Left ventricle myocardium inferior (tissue), 1 donor: ENCODE results near the gene FOXK2. TPM values are rescaled to one million over a fixed set of nuclear protein-coding genes. Genes with fewer than 3 reads are reported as not detected.
"Not testable (repeated sequence)": the region's sequence is repeated elsewhere in the genome, so short reads cannot be mapped to it uniquely, and the experiment has no call there.

Experiments used
- DNase-seq: peaks from one replicate; pipeline ENCODE4 v3.0.0-alpha.2; 2020
- H3K27ac ChIP-seq: fragments of 200-600 bp; replicated peaks from 2 replicates; pipeline ENCODE4 v1.8.0; 2021
- H3K27me3 ChIP-seq: fragments of 200-600 bp; 2 replicates; pipeline ENCODE4 v1.8.0; 2021; ENCODE audit warnings: low read depth
- H3K36me3 ChIP-seq: fragments of 200-600 bp; 2 replicates; pipeline ENCODE4 v1.8.0; 2021
- H3K4me1 ChIP-seq: fragments of 200-600 bp; 2 replicates; pipeline ENCODE4 v1.8.0; 2021
- H3K4me3 ChIP-seq: fragments of 200-600 bp; 2 replicates; pipeline ENCODE4 v1.8.0; 2021; ENCODE audit warnings: mild to moderate bottlenecking, moderate library complexity
- H3K9me3 ChIP-seq: fragments of 200-600 bp; replicated peaks from 2 replicates; pipeline ENCODE4 v1.8.0; 2021
- intact Hi-C: fragments of 100-400 bp; cut with micrococcal nuclease; formaldehyde crosslinking; loops from one replicate; pipeline ENCODE4 v1.11.0; 2022
- total RNA-seq: library from RNA; stranded (reverse); fragmentation: NEBNext Ultra II Directional; extraction: Animal tissue kit (Norgen Biotek cat#: 25700); gene quantifications from one replicate; pipeline ENCODE4 v1.2.1, GENCODE V29; 2021
- TF ChIP-seq, protein P1 (sequence below): fragments of 200-600 bp; IDR thresholded peaks from 2 replicates; pipeline ENCODE4 v1.8.0; 2021; ENCODE audit warnings: antibody characterized with exemption, mild to moderate bottlenecking, borderline replicate concordance
- donor health status: DM: no; HTN: yes; CAD: no; lungs with severe emphysema.

FOXK2 gene
- total RNA-seq, 1 donor from 2014 or later, result 41.6 TPM

DNA sequence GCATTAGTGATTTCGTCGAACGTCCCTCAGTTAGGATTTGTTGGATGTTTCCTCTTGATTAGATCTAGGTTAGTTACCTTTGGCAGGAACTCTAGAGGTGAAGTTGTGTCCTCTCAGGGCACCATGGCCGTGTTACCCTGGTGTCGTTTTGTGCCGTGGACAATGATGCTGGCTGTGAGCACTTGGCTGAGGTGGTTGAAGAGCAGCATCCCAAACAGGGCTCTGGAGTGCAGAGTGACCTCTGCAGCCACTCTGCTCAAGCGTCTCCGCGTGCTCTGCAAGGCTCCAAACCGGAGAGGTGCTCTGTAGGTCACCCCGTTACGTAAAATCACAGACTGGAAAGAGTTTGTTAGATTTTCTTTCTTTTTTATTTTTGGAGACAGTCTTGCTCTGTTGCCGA, 33.0 kb downstream of the FOXK2 start:
- Histone ChIP-seq H3K4me1 (peaks cover 76% of the 10 kb centered on the region), H3K36me3 (no peaks in the 10 kb centered on the region), H3K4me3 (no peak overlapping the region), H3K9me3 (no peaks in the 10 kb centered on the region), H3K27ac (peak overlapping the region; percentile 75), H3K27me3 (no peaks in the 10 kb centered on the region)
- TF ChIP-seq, protein P1, sequence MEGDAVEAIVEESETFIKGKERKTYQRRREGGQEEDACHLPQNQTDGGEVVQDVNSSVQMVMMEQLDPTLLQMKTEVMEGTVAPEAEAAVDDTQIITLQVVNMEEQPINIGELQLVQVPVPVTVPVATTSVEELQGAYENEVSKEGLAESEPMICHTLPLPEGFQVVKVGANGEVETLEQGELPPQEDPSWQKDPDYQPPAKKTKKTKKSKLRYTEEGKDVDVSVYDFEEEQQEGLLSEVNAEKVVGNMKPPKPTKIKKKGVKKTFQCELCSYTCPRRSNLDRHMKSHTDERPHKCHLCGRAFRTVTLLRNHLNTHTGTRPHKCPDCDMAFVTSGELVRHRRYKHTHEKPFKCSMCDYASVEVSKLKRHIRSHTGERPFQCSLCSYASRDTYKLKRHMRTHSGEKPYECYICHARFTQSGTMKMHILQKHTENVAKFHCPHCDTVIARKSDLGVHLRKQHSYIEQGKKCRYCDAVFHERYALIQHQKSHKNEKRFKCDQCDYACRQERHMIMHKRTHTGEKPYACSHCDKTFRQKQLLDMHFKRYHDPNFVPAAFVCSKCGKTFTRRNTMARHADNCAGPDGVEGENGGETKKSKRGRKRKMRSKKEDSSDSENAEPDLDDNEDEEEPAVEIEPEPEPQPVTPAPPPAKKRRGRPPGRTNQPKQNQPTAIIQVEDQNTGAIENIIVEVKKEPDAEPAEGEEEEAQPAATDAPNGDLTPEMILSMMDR, result no peak
- DNase-seq, result no peak
- intact Hi-C loops, result loop anchor here (10.0 kb wide), 1 partner anchor 58 kb away; no protein-coding TSS in a partner anchor

DNA sequence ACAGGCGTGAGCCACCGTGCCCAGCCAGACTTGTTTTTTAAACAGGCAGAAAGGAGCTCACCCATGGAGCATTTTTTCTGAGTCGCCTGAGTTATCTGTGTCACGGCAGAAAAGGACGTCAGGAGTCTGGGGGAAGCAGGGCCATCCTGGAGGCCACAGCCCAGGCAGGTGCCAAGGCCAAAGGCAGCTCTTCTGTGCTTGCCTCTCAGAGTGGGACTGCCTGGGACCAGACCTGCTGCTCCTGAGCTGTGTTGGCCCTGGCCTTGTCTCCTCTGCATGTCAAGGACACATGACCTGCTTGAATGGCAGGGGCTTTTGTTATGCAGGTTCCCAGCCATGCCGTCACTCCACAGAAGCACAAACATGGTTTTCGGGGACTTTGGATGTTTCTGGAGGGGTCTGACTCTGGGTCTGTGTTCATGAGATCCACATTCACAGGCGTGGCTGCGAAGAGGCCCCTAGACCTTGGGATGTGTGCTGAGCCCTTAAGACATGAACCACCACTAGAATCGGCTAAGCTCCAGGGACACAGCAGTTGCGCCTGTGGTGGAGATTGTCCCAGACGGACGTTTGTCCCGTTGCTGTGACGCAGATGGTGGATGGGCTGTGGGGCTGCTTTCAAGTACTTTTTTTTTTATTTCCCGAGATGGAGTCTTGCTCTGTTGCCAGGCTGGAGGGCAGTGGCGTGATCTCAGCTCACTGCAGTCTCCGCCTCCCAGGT, 33.8 kb downstream of the FOXK2 start:
- Histone ChIP-seq H3K27me3 (no peaks in the 10 kb centered on the region), H3K36me3 (no peaks in the 10 kb centered on the region), H3K4me1 (peaks cover 76% of the 10 kb centered on the region), H3K4me3 (no peak overlapping the region), H3K27ac (peak overlapping the region; percentile 75), H3K9me3 (no peaks in the 10 kb centered on the region)
- intact Hi-C loops, result loop anchor here (10.0 kb wide), 1 partner anchor 59 kb away; no protein-coding TSS in a partner anchor
- TF ChIP-seq, protein P1, result no peak
- DNase-seq, result no peak

DNA sequence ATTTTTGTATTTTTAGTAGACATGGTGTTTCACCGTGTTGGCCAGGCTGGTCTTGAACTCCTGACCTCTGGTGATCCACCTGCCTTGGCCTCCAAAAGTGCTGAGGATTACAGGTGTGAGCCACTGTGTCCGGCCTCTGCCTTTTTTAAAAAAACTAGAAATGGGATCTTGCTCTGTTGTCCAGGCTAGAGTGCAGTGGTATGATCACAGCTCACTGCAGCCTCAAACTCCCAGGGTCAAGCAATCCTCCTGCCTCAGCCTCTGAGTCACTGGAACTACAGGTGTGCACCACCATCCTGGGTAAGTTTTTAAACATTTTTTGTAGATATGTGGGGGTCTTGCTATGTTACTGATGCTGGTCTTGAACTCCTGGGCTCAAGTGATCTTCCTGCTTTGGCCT, 38.0 kb downstream of the FOXK2 start:
- intact Hi-C loops, result loop anchor here (10.0 kb wide), 1 partner anchor 63 kb away; no protein-coding TSS in a partner anchor
- not testable (repeated sequence) for H3K27me3 ChIP-seq, DNase-seq, H3K27ac ChIP-seq, H3K9me3 ChIP-seq, H3K36me3 ChIP-seq, H3K4me3 ChIP-seq
- H3K4me1 ChIP-seq, result peaks cover 76% of the 10 kb centered on the region

DNA sequence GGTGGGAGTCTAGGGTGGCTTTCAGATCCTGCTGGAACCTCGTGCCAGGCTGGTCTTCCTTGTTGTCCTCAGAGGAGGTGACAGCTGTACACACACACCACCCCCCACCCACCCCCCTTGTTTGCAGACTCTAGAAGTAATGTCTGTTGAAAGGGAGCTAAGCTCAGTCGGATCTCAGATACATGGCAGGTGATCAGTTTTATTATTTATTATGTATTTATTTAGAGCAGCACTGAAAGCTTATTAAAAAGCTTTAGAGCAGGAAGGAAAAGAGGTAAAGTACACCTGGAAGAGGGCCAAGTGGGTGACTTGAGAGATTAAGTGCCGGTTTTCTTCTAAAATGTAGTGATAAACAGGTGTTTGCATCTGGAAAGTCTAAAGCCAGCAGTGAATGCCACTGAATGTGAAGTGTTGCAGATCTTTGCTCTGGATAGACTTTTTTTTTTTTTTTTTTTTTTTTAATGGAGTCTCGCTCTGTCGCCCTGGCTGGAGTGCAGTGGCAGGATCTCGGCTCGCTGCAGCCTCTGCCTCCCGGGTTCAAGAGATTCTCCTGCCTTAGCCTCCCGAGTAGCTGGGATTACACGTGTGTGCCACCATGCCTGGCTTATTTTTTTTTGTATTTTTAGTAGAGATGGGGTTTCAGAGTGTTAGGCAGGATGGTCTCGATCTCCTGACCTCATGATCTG, 40.2 kb downstream of the FOXK2 start:
- Histone ChIP-seq H3K4me3 (no peak overlapping the region), H3K9me3 (no peaks in the 10 kb centered on the region), H3K36me3 (peaks cover 2% of the 10 kb centered on the region), H3K4me1 (peaks cover 60% of the 10 kb centered on the region), H3K27ac (no peak overlapping the region), H3K27me3 (no peaks in the 10 kb centered on the region)
- intact Hi-C loops, result loop anchor here (10.0 kb wide), 1 partner anchor 65 kb away; no protein-coding TSS in a partner anchor
- TF ChIP-seq, protein P1, result no peak
- DNase-seq, result no peak

DNA sequence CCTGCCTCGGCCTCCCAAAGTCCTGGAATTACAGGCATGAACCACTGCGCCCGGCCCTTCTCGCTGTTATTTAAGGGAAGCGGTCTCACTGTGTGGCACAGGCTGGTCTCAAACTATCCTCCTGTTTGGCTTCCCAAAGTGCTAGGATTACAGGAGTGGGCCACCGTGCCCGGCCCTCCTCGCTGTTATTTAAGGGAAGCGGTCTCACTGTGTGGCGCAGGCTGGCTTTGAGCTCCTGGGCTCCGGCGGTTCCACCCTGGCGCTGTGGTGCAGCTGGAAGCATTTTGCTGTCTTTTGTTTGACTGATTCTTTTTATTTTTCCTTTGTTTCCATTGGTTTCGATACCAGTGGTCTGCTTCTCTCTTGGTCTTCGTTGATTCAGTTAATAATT, 40.7 kb downstream of the FOXK2 start:
- H3K4me3 ChIP-seq, result no peak overlapping the region
- H3K27me3 ChIP-seq, result no peaks in the 10 kb centered on the region
- peaks cover 60% of the 10 kb centered on the region for H3K4me1 ChIP-seq

More for the DNA sequence above, 40.7 kb downstream of the FOXK2 start:
- H3K36me3 ChIP-seq, result peaks cover 6% of the 10 kb centered on the region
- DNase-seq, result no peak
- no peaks in the 10 kb centered on the region for H3K9me3 ChIP-seq
- no peak overlapping the region for H3K27ac ChIP-seq
- intact Hi-C loops, result no loop called here
- TF ChIP-seq, protein P1, result no peak
